OCI-LY1 (cell line): Measurements from ENCODE around the gene SPIRE2.
"Not testable (repeated sequence)": the region's sequence is repeated elsewhere in the genome, so short reads cannot be mapped to it uniquely, and the experiment has no call there.

Source experiments
- EZH2 ChIP-seq: fragments of 200-600 bp; sonication (generic), shearing (Covaris generic); IDR thresholded peaks from 2 replicates; pipeline ENCODE4 v1.8.0; 2017; ENCODE audit warnings: borderline replicate concordance, mixed run types, mild to moderate bottlenecking, antibody characterized with exemption, low read length, moderate library complexity, mixed read lengths
- TF ChIP-seq, protein P1 (sequence below): fragments of 200-600 bp; sonication (generic), shearing (Covaris generic); IDR thresholded peaks from 2 replicates; pipeline ENCODE4 v1.5.1; 2017; ENCODE audit warnings: mild to moderate bottlenecking, antibody characterized with exemption, low read length, moderate library complexity, mixed read lengths

DNA sequence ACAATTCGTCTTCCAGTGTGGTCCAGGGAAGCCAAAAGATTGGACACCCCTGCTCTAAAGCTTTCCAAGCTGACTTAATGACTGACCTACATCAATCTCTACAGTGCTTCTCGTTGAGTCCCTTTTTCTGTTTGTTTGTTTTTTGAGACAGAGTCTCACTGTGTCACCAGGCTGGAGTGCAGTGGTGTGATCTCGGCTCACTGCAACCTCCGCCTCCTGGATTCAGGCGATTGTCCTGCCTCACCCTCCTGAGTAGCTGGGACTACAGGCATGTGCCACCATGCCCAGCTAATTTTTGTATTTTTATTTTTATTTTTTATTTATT is 4.5 kb upstream of the SPIRE2 start:
- TF ChIP-seq, protein P1, sequence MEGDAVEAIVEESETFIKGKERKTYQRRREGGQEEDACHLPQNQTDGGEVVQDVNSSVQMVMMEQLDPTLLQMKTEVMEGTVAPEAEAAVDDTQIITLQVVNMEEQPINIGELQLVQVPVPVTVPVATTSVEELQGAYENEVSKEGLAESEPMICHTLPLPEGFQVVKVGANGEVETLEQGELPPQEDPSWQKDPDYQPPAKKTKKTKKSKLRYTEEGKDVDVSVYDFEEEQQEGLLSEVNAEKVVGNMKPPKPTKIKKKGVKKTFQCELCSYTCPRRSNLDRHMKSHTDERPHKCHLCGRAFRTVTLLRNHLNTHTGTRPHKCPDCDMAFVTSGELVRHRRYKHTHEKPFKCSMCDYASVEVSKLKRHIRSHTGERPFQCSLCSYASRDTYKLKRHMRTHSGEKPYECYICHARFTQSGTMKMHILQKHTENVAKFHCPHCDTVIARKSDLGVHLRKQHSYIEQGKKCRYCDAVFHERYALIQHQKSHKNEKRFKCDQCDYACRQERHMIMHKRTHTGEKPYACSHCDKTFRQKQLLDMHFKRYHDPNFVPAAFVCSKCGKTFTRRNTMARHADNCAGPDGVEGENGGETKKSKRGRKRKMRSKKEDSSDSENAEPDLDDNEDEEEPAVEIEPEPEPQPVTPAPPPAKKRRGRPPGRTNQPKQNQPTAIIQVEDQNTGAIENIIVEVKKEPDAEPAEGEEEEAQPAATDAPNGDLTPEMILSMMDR, result not testable (repeated sequence)
- TF ChIP-seq EZH2, result not testable (repeated sequence)
